Stimulated activated naive CD8-positive, alpha-beta T cell treated with anti-CD3 and anti-CD28 coated beads, Interleukin-15, Interleukin-2, amounts not matched to agents 100 ng/mL and 50 ng/mL, for 24 hours (primary cell): Measurements from ENCODE around the gene TLL1.

Experiments used
- H3K27ac Mint-ChIP-seq: one replicate; pipeline ENCODE4 v1.8.0; 2021; ENCODE audit warnings: mild to moderate bottlenecking, mixed read lengths
- H3K27me3 Mint-ChIP-seq: one replicate; pipeline ENCODE4 v1.8.0; 2021; ENCODE audit warnings: mixed read lengths
- H3K36me3 Mint-ChIP-seq: one replicate; pipeline ENCODE4 v1.8.0; 2021; ENCODE audit warnings: low read depth, mixed read lengths
- H3K4me1 Mint-ChIP-seq: one replicate; pipeline ENCODE4 v1.8.0; 2021; ENCODE audit warnings: low read depth, mixed read lengths
- H3K4me3 Mint-ChIP-seq: one replicate; pipeline ENCODE4 v1.8.0; 2021; ENCODE audit warnings: mild to moderate bottlenecking, mixed read lengths
- H3K9me3 Mint-ChIP-seq: one replicate; pipeline ENCODE4 v1.8.0; 2021; ENCODE audit warnings: mixed read lengths

The TLL1 gene

GRCh38 chr4:165873298-165874071, 448 bp downstream of the TLL1 start:
- Mint-ChIP-seq H3K9me3 (no peaks in the 10 kb centered on the region), H3K27ac (no peak overlapping the region), H3K27me3 (peaks cover 51% of the 10 kb centered on the region), H3K4me3 (no peak overlapping the region), H3K36me3 (no peaks in the 10 kb centered on the region), H3K4me1 (no peaks in the 10 kb centered on the region)

- Mint-ChIP-seq H3K9me3 (no peaks in the 10 kb centered on the region), H3K27ac (no peak overlapping the region), H3K4me1 (no peaks in the 10 kb centered on the region), H3K36me3 (no peaks in the 10 kb centered on the region), H3K27me3 (peaks cover 51% of the 10 kb centered on the region), H3K4me3 (no peak overlapping the region)
Observed at GRCh38 chr4:165874072-165874790, 1.2 kb downstream of the TLL1 start.

- Mint-ChIP-seq H3K4me3 (no peak overlapping the region), H3K9me3 (no peaks in the 10 kb centered on the region), H3K27me3 (peaks cover 51% of the 10 kb centered on the region), H3K36me3 (no peaks in the 10 kb centered on the region), H3K27ac (no peak overlapping the region), H3K4me1 (no peaks in the 10 kb centered on the region)
Observed at GRCh38 chr4:165874791-165875371, 1.8 kb downstream of the TLL1 start.

GRCh38 chr4:165875446-165875845, 2.4 kb downstream of the TLL1 start:
- H3K4me1 Mint-ChIP-seq = no peaks in the 10 kb centered on the region
- H3K27me3 Mint-ChIP-seq = peaks cover 51% of the 10 kb centered on the region

DNA sequence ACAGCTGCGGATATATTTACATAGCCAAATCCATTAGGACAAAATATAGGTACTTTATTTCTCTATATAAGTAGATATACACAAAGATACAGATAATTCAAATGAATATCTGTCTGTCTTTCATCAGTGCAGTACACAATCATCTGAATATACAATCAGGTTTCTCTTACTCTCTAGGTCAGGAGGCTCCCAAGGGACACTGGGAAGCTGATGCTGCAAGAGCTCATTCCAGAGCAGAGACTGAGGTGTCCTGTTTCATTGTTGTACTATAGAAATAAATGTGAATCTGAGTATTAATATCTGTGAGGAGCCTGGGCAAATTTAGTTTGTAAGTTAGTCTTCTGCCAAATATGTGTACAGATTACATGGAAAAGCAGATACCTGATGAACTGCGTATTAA, 4.2 kb downstream of the TLL1 start:
- no peaks in the 10 kb centered on the region for H3K36me3 Mint-ChIP-seq
- no peak overlapping the region for H3K27ac Mint-ChIP-seq
- H3K4me1 Mint-ChIP-seq = no peaks in the 10 kb centered on the region
- H3K4me3 Mint-ChIP-seq = no peak overlapping the region
- no peaks in the 10 kb centered on the region for H3K9me3 Mint-ChIP-seq
- peaks cover 40% of the 10 kb centered on the region for H3K27me3 Mint-ChIP-seq

More at GRCh38 chr4:165875446-165875845, 2.4 kb downstream of the TLL1 start:
- Mint-ChIP-seq H3K36me3 (no peaks in the 10 kb centered on the region), H3K27ac (no peak overlapping the region), H3K9me3 (no peaks in the 10 kb centered on the region), H3K4me3 (no peak overlapping the region)

DNA sequence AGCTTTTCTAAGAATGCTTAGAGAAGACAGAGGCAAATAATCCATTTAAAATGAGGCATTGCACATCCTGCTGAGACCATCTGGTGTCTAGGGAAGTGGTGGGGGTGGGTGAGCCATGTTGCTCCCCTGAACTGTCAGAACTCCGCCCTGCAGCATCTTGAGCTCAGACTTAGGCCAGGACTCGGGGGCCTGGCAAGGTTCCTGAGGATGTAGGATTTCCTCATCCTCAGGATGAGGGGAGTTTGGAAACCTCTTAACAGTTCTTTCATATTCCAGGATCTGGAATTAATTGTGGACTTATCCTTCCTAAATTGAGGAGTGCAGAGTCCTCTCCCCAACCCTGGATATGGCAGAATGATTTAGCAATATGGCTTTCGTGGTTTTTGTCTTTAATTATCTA, 6.6 kb downstream of the TLL1 start:
- Mint-ChIP-seq H3K4me3 (no peak overlapping the region), H3K36me3 (no peaks in the 10 kb centered on the region), H3K27me3 (peaks cover 20% of the 10 kb centered on the region), H3K9me3 (no peaks in the 10 kb centered on the region), H3K4me1 (no peaks in the 10 kb centered on the region), H3K27ac (no peak overlapping the region)

GRCh38 chr4:165894159-165894558, 21.1 kb downstream of the TLL1 start:
- Mint-ChIP-seq H3K27me3 (no peaks in the 10 kb centered on the region), H3K4me3 (no peak overlapping the region), H3K4me1 (no peaks in the 10 kb centered on the region), H3K9me3 (peaks cover 15% of the 10 kb centered on the region), H3K36me3 (no peaks in the 10 kb centered on the region), H3K27ac (no peak overlapping the region)

DNA sequence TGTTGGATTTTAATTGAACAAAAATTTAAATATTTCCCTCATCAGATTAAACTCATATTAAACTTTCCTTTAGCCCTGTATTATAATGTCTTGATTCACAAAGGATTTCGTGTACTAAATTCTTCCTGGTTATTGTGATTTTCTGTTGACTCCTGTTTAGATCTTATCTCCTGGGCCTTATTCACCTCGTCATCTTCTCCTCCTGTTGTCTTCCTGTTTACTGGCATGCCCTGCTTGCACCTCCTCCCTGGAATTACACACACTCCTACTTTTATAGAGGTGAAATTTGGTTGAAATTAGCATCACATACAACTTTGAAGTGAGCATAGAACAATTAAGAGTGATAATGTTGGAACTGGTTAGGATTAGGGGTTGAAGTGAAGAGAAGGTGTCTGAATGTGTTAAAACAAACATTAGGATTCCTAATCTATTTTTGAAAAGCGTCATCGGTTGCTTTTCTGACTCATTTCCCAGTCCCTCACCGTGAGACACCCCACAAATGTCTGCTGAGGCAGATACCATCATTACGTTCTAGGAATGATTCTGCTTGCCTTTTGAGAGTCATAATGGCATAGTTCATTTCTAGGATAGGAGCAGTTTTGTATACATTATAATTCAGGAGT, 32.5 kb downstream of the TLL1 start:
- Mint-ChIP-seq H3K36me3 (no peaks in the 10 kb centered on the region), H3K4me1 (no peaks in the 10 kb centered on the region), H3K4me3 (no peak overlapping the region), H3K27me3 (no peaks in the 10 kb centered on the region), H3K27ac (no peak overlapping the region), H3K9me3 (peaks cover 7% of the 10 kb centered on the region)

- no peak overlapping the region for H3K4me3 Mint-ChIP-seq
- no peaks in the 10 kb centered on the region for H3K36me3 Mint-ChIP-seq
- no peaks in the 10 kb centered on the region for H3K27me3 Mint-ChIP-seq
- no peak overlapping the region for H3K27ac Mint-ChIP-seq
- peaks cover 7% of the 10 kb centered on the region for H3K9me3 Mint-ChIP-seq
- no peaks in the 10 kb centered on the region for H3K4me1 Mint-ChIP-seq
Observed at GRCh38 chr4:165906272-165906671, 33.2 kb downstream of the TLL1 start.

DNA sequence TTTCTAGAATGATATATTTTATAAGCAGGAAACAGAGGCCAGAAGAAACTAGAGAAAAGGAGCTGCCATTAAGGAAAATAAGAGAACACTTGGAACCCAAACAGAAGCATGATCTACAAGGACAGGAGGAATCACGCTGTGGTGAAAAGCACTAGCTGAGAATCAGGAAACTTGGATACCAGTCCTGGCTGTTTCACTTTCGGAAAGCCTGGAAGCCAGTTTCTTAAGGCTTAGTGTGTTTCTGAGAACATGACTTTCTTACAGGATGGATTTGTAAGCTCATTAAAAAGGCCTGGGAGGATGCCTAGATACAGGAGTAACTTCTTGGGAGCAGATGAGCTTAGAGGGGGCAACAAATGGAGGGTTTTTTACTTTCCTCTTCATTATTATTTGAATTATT, 36.9 kb downstream of the TLL1 start:
- H3K27me3 Mint-ChIP-seq = no peaks in the 10 kb centered on the region
- H3K36me3 Mint-ChIP-seq = no peaks in the 10 kb centered on the region
- peaks cover 7% of the 10 kb centered on the region for H3K9me3 Mint-ChIP-seq
- no peaks in the 10 kb centered on the region for H3K4me1 Mint-ChIP-seq
- H3K27ac Mint-ChIP-seq = no peak overlapping the region
- no peak overlapping the region for H3K4me3 Mint-ChIP-seq

- no peaks in the 10 kb centered on the region for H3K36me3 Mint-ChIP-seq
- H3K27ac Mint-ChIP-seq = no peak overlapping the region
- H3K4me3 Mint-ChIP-seq = no peak overlapping the region
- no peaks in the 10 kb centered on the region for H3K9me3 Mint-ChIP-seq
- no peaks in the 10 kb centered on the region for H3K4me1 Mint-ChIP-seq
- no peaks in the 10 kb centered on the region for H3K27me3 Mint-ChIP-seq
Observed at GRCh38 chr4:165915215-165915614, 42.2 kb downstream of the TLL1 start.

DNA sequence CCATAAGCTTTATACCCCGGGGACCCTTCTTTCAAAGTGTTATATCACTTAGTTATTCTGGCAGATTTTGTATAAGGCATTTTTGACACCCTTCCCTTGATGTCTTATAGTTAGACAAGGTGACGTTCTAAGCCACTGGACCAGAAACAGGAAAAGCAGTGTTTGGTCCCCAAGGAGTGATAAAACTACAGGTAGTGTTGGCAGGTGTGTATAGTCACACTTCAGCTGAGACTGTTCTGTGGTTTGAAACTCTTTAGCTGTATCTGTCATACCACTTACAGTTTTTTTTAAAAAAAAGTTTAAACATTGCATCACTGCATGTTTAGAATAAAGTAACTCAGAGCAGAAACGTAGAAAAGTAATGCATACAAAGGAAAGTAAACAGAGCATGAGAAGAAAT, 48.5 kb downstream of the TLL1 start:
- no peaks in the 10 kb centered on the region for H3K4me1 Mint-ChIP-seq
- H3K9me3 Mint-ChIP-seq = no peaks in the 10 kb centered on the region
- H3K4me3 Mint-ChIP-seq = no peak overlapping the region
- no peaks in the 10 kb centered on the region for H3K27me3 Mint-ChIP-seq
- no peak overlapping the region for H3K27ac Mint-ChIP-seq
- no peaks in the 10 kb centered on the region for H3K36me3 Mint-ChIP-seq

- H3K27me3 Mint-ChIP-seq = no peaks in the 10 kb centered on the region
- H3K4me3 Mint-ChIP-seq = no peak overlapping the region
- H3K9me3 Mint-ChIP-seq = no peaks in the 10 kb centered on the region
- H3K27ac Mint-ChIP-seq = no peak overlapping the region
- H3K4me1 Mint-ChIP-seq = no peaks in the 10 kb centered on the region
- no peaks in the 10 kb centered on the region for H3K36me3 Mint-ChIP-seq
Observed at GRCh38 chr4:165922747-165923146, 49.7 kb downstream of the TLL1 start.

DNA sequence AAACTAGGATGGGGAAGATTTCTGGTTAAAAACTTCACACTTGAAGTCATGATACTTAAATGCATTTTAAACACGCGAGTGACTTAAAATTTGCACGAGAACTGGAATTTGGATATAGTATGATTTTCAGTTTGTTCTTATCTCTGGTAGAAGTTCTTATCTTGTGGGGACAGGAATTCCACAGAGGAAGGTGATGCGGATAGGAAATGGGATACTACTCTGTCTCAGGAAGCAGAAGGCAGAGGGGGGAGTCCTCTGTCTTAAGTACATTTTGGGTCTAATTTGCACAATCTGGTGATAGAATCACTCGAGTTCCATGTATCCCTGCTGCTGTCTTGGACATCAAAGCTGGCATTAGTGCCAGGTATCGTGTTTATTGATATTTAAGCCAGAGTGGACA, 53.3 kb downstream of the TLL1 start:
- H3K27ac Mint-ChIP-seq = no peak overlapping the region
- H3K9me3 Mint-ChIP-seq = no peaks in the 10 kb centered on the region
- H3K27me3 Mint-ChIP-seq = no peaks in the 10 kb centered on the region
- no peaks in the 10 kb centered on the region for H3K36me3 Mint-ChIP-seq
- no peak overlapping the region for H3K4me3 Mint-ChIP-seq
- no peaks in the 10 kb centered on the region for H3K4me1 Mint-ChIP-seq

DNA sequence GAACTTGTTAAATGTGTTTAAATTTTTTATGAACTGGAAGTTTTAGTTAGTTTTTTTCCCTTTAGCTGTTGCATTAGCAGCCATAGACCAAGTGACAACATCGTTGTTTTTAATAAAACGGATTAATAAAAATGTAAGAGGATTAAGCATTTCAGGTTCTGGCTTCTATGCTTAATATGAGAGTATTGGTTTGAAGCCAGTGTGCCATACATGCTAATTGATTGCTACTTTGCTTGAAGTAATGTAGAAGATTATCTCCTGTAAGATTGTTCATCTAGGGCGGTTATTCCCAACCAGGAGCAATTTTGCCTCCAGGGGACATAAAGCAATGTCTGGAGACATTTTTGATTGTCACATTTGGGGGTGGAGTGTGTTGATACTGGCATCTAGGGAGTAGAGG, 54.3 kb downstream of the TLL1 start:
- no peaks in the 10 kb centered on the region for H3K36me3 Mint-ChIP-seq
- no peaks in the 10 kb centered on the region for H3K27me3 Mint-ChIP-seq
- H3K27ac Mint-ChIP-seq = no peak overlapping the region
- no peaks in the 10 kb centered on the region for H3K9me3 Mint-ChIP-seq
- no peak overlapping the region for H3K4me3 Mint-ChIP-seq
- no peaks in the 10 kb centered on the region for H3K4me1 Mint-ChIP-seq
